Measurements from ENCODE around the gene SIPA1. TPM values are rescaled to one million over a fixed set of nuclear protein-coding genes. Genes with fewer than 3 reads are reported as not detected.

The SIPA1 gene
- total RNA-seq, 1 experiment from 2014 or later = 65.4 TPM

- TF ChIP-seq USF1 (CRISPR knock-in tag; IDR thresholded peaks at IDR 0.05) (0 out of 2 replicates have a peak, but pooled peaks have one; percentile 1), USF2 (CRISPR knock-in tag; IDR thresholded peaks at IDR 0.05) (peak; percentile 72), ZSCAN18 (CRISPR knock-in tag; IDR thresholded peaks at IDR 0.05) (no peak), JAZF1 (CRISPR knock-in tag; IDR thresholded peaks at IDR 0.05) (no peak), ZBTB43 (CRISPR knock-in tag; IDR thresholded peaks at IDR 0.05) (no peak), E2F5 (CRISPR knock-in tag; IDR thresholded peaks at IDR 0.05) (no peak), ZMAT4 (CRISPR knock-in tag; IDR thresholded peaks at IDR 0.05) (no peak)
- peak overlapping the region; percentile 86 for H3K4me3 Mint-ChIP-seq
- ChIA-PET CTCF (interaction anchor here (0.7 to 2.6 kb wide), 20 partner anchors 10 to 359 kb away, joined by 3 to 16 read pairs (median 4); partner anchors contain the start of genes CCDC85B, FIBP, KAT5 and MUS81), POLR2A (interaction anchor here (0.6 to 1.9 kb wide), 7 partner anchors 10 to 869 kb away, joined by 3 to 16 read pairs (median 5); partner anchors contain the start of genes MUS81, PCNX3 and RNASEH2C)
- peak overlapping the region; percentile 46 for H3K27ac Mint-ChIP-seq
- no peaks in the 10 kb centered on the region for H3K9me3 Mint-ChIP-seq
- peaks cover 20% of the 10 kb centered on the region for H3K36me3 Mint-ChIP-seq
- ATAC-seq (no peak), DNase-seq (ENCODE audit: low spot score) (no peak)
- no peaks in the 10 kb centered on the region; the same call in 1 of the 2 replicates for H3K27me3 Mint-ChIP-seq (ENCODE audit: low read depth)
- peaks cover 4% of the 10 kb centered on the region for H3K4me1 Mint-ChIP-seq
Observed at GRCh38 chr11:65663639-65664200, 25.8 kb downstream of the SIPA1 start.

GRCh38 chr11:65672180-65672860, 34.4 kb downstream of the SIPA1 start:
- ChIA-PET POLR2A (no interaction called here), CTCF (no interaction called here)
- no peak for DNase-seq (ENCODE audit: low spot score)
- Mint-ChIP-seq H3K27ac (no peak overlapping the region), H3K27me3 (ENCODE audit: low read depth) (peaks cover 9% of the 10 kb centered on the region; the same call in 1 of the 2 replicates), H3K36me3 (no peaks in the 10 kb centered on the region), H3K4me3 (no peak overlapping the region), H3K4me1 (no peaks in the 10 kb centered on the region), H3K9me3 (peaks cover 4% of the 10 kb centered on the region; the same call in 1 of the 2 replicates)
- ATAC-seq = no peak
- TF ChIP-seq HMGXB4 (CRISPR knock-in tag; IDR thresholded peaks at IDR 0.05) = no peak
- TF ChIP-seq TEAD1 (CRISPR knock-in tag; IDR thresholded peaks at IDR 0.05) = no peak
- TF ChIP-seq AR (CRISPR knock-in tag; IDR thresholded peaks at IDR 0.05) = no peak
- no peak for TF ChIP-seq FOXJ3 (CRISPR knock-in tag; IDR thresholded peaks at IDR 0.05; ENCODE audit: borderline replicate concordance)
- TF ChIP-seq NFATC4 (CRISPR knock-in tag; IDR thresholded peaks at IDR 0.05) = no peak
- no peak for TF ChIP-seq JUN (CRISPR knock-in tag; IDR thresholded peaks at IDR 0.05)
- TF ChIP-seq ARID4B (CRISPR knock-in tag; IDR thresholded peaks at IDR 0.05; ENCODE audit: borderline replicate concordance) = no peak
- no peak for TF ChIP-seq E2F1 (CRISPR knock-in tag; IDR thresholded peaks at IDR 0.05)
- TF ChIP-seq MYBL2 (CRISPR knock-in tag; IDR thresholded peaks at IDR 0.05) = no peak
- no peak for TF ChIP-seq JAZF1 (CRISPR knock-in tag; IDR thresholded peaks at IDR 0.05)

Data from WTC11 (cell line).